Neuronal stem cell (in vitro differentiated cells): ENCODE results near the gene RELB.

Experiments used
- DNase-seq: peaks from one replicate; pipeline ENCODE4 v3.0.0-alpha.2; 2013; ENCODE audit warnings: low spot score
- H2AFZ ChIP-seq: one replicate; pipeline ENCODE4 v1.6.1; 2013; ENCODE audit warnings: mild to moderate bottlenecking, low read length, inconsistent platforms
- H2AK5ac ChIP-seq: 2 replicates; pipeline ENCODE4 v1.6.1; 2013; ENCODE audit warnings: low read depth, mild to moderate bottlenecking, inconsistent platforms, low read length, moderate library complexity, mixed read lengths
- H2BK120ac ChIP-seq: 2 replicates; pipeline ENCODE4 v1.6.1; 2013; ENCODE audit warnings: low read depth, mild to moderate bottlenecking, inconsistent platforms, low read length, moderate library complexity, mixed read lengths
- H2BK12ac ChIP-seq: one replicate; pipeline ENCODE4 v1.6.1; 2013; ENCODE audit warnings: low read length, inconsistent platforms
- H2BK15ac ChIP-seq: 2 replicates; pipeline ENCODE4 v1.6.1; 2013; ENCODE audit warnings: mild to moderate bottlenecking, low read length, inconsistent platforms, mixed read lengths
- H2BK5ac ChIP-seq: one replicate; pipeline ENCODE4 v1.6.1; 2013; ENCODE audit warnings: inconsistent platforms, mild to moderate bottlenecking, low read length, moderate library complexity
- H3K14ac ChIP-seq: one replicate; pipeline ENCODE4 v1.6.1; 2013; ENCODE audit warnings: low read length, inconsistent platforms
- H3K18ac ChIP-seq: 2 replicates; pipeline ENCODE4 v1.6.1; 2013; ENCODE audit warnings: low read length, inconsistent platforms
- H3K23ac ChIP-seq: 2 replicates; pipeline ENCODE4 v1.6.1; 2013; ENCODE audit warnings: low read depth, mild to moderate bottlenecking, mixed read lengths, low read length, inconsistent platforms; ENCODE audit not compliant: poor library complexity
- H3K27ac ChIP-seq: replicated peaks from 3 replicates; pipeline ENCODE4 v1.5.1; 2013; ENCODE audit warnings: low read length, inconsistent platforms
- H3K27me3 ChIP-seq, 3 experiments: 2 replicates each; pipeline ENCODE4 v1.6.1; 2013; ENCODE audit warnings: low read length in 3 of 3, mild to moderate bottlenecking in 2 of 3, inconsistent platforms in 1 of 3, low read depth in 1 of 3, mixed read lengths in 1 of 3, moderate library complexity in 1 of 3; ENCODE audit not compliant: control insufficient read depth in 3 of 3, insufficient read depth in 3 of 3
- H3K36me3 ChIP-seq, 2 donors: replicated peaks in 1 of 2; 2 replicates each; pipeline ENCODE4 v1.6.1; 2013; ENCODE audit warnings: low read length in 2 of 2; ENCODE audit not compliant: control insufficient read depth in 2 of 2, insufficient read depth in 2 of 2
- H3K4ac ChIP-seq: 2 replicates; pipeline ENCODE4 v1.6.1; 2013; ENCODE audit warnings: inconsistent platforms, mild to moderate bottlenecking, low read length, moderate library complexity
- H3K4me1 ChIP-seq, 2 donors: 1 replicate in 1 of 2; 2 replicates in 1 of 2; pipeline ENCODE4 v1.6.1; 2013; ENCODE audit warnings: low read length in 2 of 2, low read depth in 1 of 2; ENCODE audit not compliant: control insufficient read depth in 2 of 2, insufficient read depth in 1 of 2
- H3K4me2 ChIP-seq: one replicate; pipeline ENCODE4 v1.6.1; 2013; ENCODE audit warnings: mild to moderate bottlenecking, low read length, inconsistent platforms; ENCODE audit not compliant: insufficient read depth, poor library complexity, severe bottlenecking
- H3K4me3 ChIP-seq, 2 donors: 2 replicates each; pipeline ENCODE4 v1.5.1; 2013; ENCODE audit warnings: low read length in 2 of 2, mild to moderate bottlenecking in 2 of 2, inconsistent platforms in 1 of 2, moderate library complexity in 1 of 2
- H3K79me1 ChIP-seq: one replicate; pipeline ENCODE4 v1.6.1; 2013; ENCODE audit warnings: low read depth, mild to moderate bottlenecking, inconsistent platforms, low read length, moderate library complexity
- H3K9ac ChIP-seq: one replicate; pipeline ENCODE4 v1.6.1; 2013; ENCODE audit warnings: mild to moderate bottlenecking, low read depth, low read length, inconsistent platforms; ENCODE audit not compliant: poor library complexity
- H3K9me3 ChIP-seq, 2 donors: replicated peaks in 1 of 2; 2 replicates each; pipeline versions ENCODE3 to v1.6.1; 2013; ENCODE audit warnings: low read length in 2 of 2, mild to moderate bottlenecking in 2 of 2, inconsistent platforms in 1 of 2, low read depth in 1 of 2, mixed read lengths in 1 of 2, moderate library complexity in 1 of 2; ENCODE audit not compliant: control insufficient read depth in 2 of 2, insufficient read depth in 1 of 2
- H4K8ac ChIP-seq: one replicate; pipeline ENCODE4 v1.6.1; 2013; ENCODE audit warnings: low read depth, mild to moderate bottlenecking, inconsistent platforms, low read length, moderate library complexity
- H4K91ac ChIP-seq: one replicate; pipeline ENCODE4 v1.6.1; 2013; ENCODE audit warnings: low read length, low read depth, mild to moderate bottlenecking, inconsistent platforms; ENCODE audit not compliant: poor library complexity
- WGBS, 2 donors: extraction: QIAGEN DNeasy Blood & Tissue Kit; methylation state at CpG; one replicate each; pipeline ENCODE4 v1.1.7; 2013; ENCODE audit warnings: missing lambda C conversion rate in 2 of 2, mixed read lengths in 1 of 2; ENCODE audit not compliant: insufficient read length in 2 of 2, insufficient replicate concordance in 1 of 2; ENCODE audit errors: extremely low coverage in 2 of 2; 5-methylcytosine and 5-hydroxymethylcytosine counted together

RELB gene

GRCh38 chr19:45003485-45003884, 2.2 kb downstream of the RELB start:
- no CpG with 5 or more reads among the region's 4 CpGs for WGBS, 2 donors
- H2AFZ ChIP-seq: no peak overlapping the region
- H3K27ac ChIP-seq: no peak overlapping the region
- H3K18ac ChIP-seq: no peak overlapping the region
- H2BK5ac ChIP-seq: no peak overlapping the region
- no peak overlapping the region for H2AK5ac ChIP-seq
- no peak overlapping the region for H3K9ac ChIP-seq
- H4K91ac ChIP-seq: no peak overlapping the region
- H2BK120ac ChIP-seq: no peak overlapping the region
- no peak overlapping the region for H4K8ac ChIP-seq
- H2BK12ac ChIP-seq: no peak overlapping the region
- H3K4me3 ChIP-seq: no peak overlapping the region
- H3K9me3 ChIP-seq: no peaks in the 10 kb centered on the region
- H3K27me3 ChIP-seq: no peaks in the 10 kb centered on the region
- DNase-seq: no peak
- no peaks in the 10 kb centered on the region for H3K36me3 ChIP-seq
- H3K23ac ChIP-seq: no peak overlapping the region
- no peak overlapping the region for H2BK15ac ChIP-seq
- H3K79me1 ChIP-seq: no peaks in the 10 kb centered on the region
- H3K4me2 ChIP-seq: no peak overlapping the region
- H3K14ac ChIP-seq: no peak overlapping the region
- peaks cover 3 to 9% of the 10 kb centered on the region in 2 donors for H3K4me1 ChIP-seq
- no peak overlapping the region for H3K4ac ChIP-seq

GRCh38 chr19:45005787-45006186, 4.5 kb downstream of the RELB start:
- H3K9me3 ChIP-seq: no peaks in the 10 kb centered on the region
- no peak overlapping the region for H3K23ac ChIP-seq
- no peak overlapping the region for H3K4ac ChIP-seq
- no peak overlapping the region for H4K8ac ChIP-seq
- no peak overlapping the region for H2BK120ac ChIP-seq
- H3K9ac ChIP-seq: no peak overlapping the region
- no peak overlapping the region for H2BK15ac ChIP-seq
- H2AK5ac ChIP-seq: no peak overlapping the region
- no peak overlapping the region for H3K4me3 ChIP-seq
- no peak overlapping the region for H3K27ac ChIP-seq
- no peak overlapping the region for H4K91ac ChIP-seq
- H3K27me3 ChIP-seq: no peaks in the 10 kb centered on the region
- no CpG with 5 or more reads among the region's 9 CpGs for WGBS, 2 donors
- DNase-seq: no peak
- no peak overlapping the region for H2BK5ac ChIP-seq
- no peak overlapping the region for H3K4me2 ChIP-seq
- H3K14ac ChIP-seq: no peak overlapping the region
- H2AFZ ChIP-seq: no peak overlapping the region
- no peaks in the 10 kb centered on the region for H3K36me3 ChIP-seq
- H3K79me1 ChIP-seq: no peaks in the 10 kb centered on the region
- no peak overlapping the region for H2BK12ac ChIP-seq
- peaks cover 3 to 9% of the 10 kb centered on the region in 2 donors for H3K4me1 ChIP-seq
- no peak overlapping the region for H3K18ac ChIP-seq

GRCh38 chr19:45008552-45008951, 7.3 kb downstream of the RELB start:
- no peak overlapping the region for H4K8ac ChIP-seq
- no peak overlapping the region for H2AFZ ChIP-seq
- DNase-seq: no peak
- H3K27ac ChIP-seq: no peak overlapping the region
- no peak overlapping the region for H3K18ac ChIP-seq
- no peak overlapping the region for H2BK12ac ChIP-seq
- no peak overlapping the region for H3K14ac ChIP-seq
- H4K91ac ChIP-seq: no peak overlapping the region
- peaks cover 2% of the 10 kb centered on the region for H3K79me1 ChIP-seq
- peak overlapping the region; percentile 4 for H2AK5ac ChIP-seq
- no peak overlapping the region for H3K9ac ChIP-seq
- H3K4ac ChIP-seq: no peak overlapping the region
- no peaks in the 10 kb centered on the region for H3K36me3 ChIP-seq
- no peak overlapping the region for H3K4me3 ChIP-seq
- no peak overlapping the region for H2BK120ac ChIP-seq
- no peaks in the 10 kb centered on the region for H3K27me3 ChIP-seq
- no peak overlapping the region for H3K4me2 ChIP-seq
- WGBS, 2 donors: no CpG with 5 or more reads among the region's 10 CpGs
- no peak overlapping the region for H2BK5ac ChIP-seq
- no peaks in the 10 kb centered on the region for H3K4me1 ChIP-seq
- H3K23ac ChIP-seq: peak overlapping the region; percentile 3
- H2BK15ac ChIP-seq: no peak overlapping the region
- H3K9me3 ChIP-seq: no peaks in the 10 kb centered on the region

GRCh38 chr19:45009625-45010255, 8.5 kb downstream of the RELB start:
- no peaks in the 10 kb centered on the region for H3K4me1 ChIP-seq
- no peak for DNase-seq
- H2BK120ac ChIP-seq: no peak overlapping the region

More at GRCh38 chr19:45009625-45010255, 8.5 kb downstream of the RELB start:
- H3K36me3 ChIP-seq: no peaks in the 10 kb centered on the region
- no peak overlapping the region for H2AFZ ChIP-seq
- no peak overlapping the region for H2BK5ac ChIP-seq
- H2AK5ac ChIP-seq: no peak overlapping the region
- no peak overlapping the region for H3K4me2 ChIP-seq
- no peak overlapping the region for H4K8ac ChIP-seq
- H3K9me3 ChIP-seq: no peaks in the 10 kb centered on the region
- peaks cover 2% of the 10 kb centered on the region for H3K79me1 ChIP-seq
- no peak overlapping the region for H3K9ac ChIP-seq
- no peak overlapping the region for H3K4ac ChIP-seq
- no peak overlapping the region for H3K14ac ChIP-seq
- no peak overlapping the region for H2BK15ac ChIP-seq
- H3K4me3 ChIP-seq: no peak overlapping the region
- H3K18ac ChIP-seq: no peak overlapping the region
- H4K91ac ChIP-seq: no peak overlapping the region
- H3K23ac ChIP-seq: no peak overlapping the region
- H3K27ac ChIP-seq: no peak overlapping the region
- no peak overlapping the region for H2BK12ac ChIP-seq
- no peaks in the 10 kb centered on the region for H3K27me3 ChIP-seq
- WGBS, 2 donors: no CpG with 5 or more reads among the region's 9 CpGs
